Epithelial cell of prostate (primary cell): ENCODE data around the gene KCNAB1.
"Not testable (repeated sequence)": the region's sequence is repeated elsewhere in the genome, so short reads cannot be mapped to it uniquely, and the experiment has no call there.

ENCODE experiments used
- DNase-seq: peaks from one replicate; pipeline ENCODE4 v3.0.0-alpha.2; 2011; ENCODE audit warnings: low read depth, low spot score
- H3K27ac ChIP-seq: fragments of 450-650 bp; 2 replicates; pipeline ENCODE4 v1.5.1; 2017; ENCODE audit warnings: mild to moderate bottlenecking

KCNAB1 gene

DNA sequence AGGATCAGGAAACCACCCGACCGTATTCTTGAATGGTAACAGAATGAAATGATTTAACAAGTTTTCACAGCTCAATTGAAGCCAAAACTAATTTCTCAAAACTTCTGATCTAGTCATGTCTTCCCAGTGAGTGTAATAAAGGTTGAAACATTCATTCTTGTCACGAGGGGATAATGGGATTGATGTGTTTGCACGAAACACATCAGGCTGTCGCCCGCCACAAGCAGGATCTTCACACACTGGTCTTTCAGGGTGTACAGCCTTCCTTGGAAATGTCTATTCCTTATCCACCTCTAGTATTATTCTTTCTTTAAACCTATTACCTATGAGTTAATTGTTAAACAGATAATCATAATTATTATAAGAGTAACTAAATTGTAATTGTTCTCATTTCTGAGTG lies 94.3 kb downstream of the KCNAB1 start:
- DNase-seq = no peak
- H3K27ac ChIP-seq = no peak overlapping the region

DNA sequence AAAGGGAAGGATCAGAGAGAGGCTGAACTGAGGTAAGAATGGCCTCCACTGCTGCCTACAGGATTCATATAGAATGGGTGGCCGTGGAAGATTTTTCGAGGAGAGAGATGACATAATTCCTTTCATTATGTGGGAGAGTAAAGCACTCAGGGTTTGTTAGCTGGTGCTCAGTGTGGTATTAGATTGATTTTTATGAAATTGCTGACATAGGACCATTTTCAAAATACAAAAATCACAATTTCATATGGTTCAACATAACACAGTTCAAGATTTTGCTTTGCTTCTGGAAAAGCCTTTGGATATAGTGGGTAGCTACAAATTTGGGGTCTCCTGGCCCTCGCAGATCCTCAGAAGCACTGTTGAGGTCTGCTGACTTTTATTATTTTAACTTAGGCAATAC lies 95.4 kb downstream of the KCNAB1 start:
- DNase-seq = no peak
- H3K27ac ChIP-seq = no peak overlapping the region

DNA sequence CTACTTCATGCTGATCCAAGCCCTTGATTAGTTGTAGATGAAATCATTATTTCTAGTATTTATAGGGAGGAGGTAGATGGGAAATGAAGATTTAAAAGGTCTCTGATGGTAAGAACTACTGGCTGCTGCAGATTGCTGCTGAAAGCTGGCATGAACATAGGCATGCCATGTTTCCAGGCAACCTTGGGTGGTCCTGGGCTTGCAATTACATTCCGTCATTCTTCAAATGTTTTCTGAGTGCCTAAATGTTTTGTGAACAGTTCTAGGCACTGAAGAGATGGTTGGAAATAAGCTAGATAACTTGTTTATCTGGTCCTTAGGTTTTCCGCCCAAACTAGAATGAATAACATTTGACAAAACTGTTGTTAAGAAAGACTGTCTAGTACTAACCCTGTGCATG lies 95.8 kb downstream of the KCNAB1 start:
- H3K27ac ChIP-seq = no peak overlapping the region
- DNase-seq = no peak

DNA sequence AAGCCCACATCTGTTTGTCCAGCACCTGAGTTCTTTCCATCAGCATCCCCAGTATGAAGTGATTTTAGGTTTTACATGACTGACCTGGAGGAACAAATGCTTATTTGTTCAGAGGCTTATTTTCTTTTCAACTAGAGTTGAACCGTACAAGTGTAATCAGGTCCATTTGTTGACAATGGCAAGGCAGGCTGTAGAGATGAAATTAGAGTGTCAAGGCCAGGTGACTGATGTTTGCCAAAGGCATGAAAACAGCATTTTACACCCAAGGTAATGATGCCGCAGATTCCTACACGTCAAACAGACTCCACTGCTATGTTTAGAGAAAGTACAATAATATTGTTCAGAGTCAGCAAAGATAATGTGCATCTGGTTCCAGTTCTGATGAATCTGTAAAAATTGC lies 96.5 kb downstream of the KCNAB1 start:
- DNase-seq = no peak
- H3K27ac ChIP-seq = no peak overlapping the region

DNA sequence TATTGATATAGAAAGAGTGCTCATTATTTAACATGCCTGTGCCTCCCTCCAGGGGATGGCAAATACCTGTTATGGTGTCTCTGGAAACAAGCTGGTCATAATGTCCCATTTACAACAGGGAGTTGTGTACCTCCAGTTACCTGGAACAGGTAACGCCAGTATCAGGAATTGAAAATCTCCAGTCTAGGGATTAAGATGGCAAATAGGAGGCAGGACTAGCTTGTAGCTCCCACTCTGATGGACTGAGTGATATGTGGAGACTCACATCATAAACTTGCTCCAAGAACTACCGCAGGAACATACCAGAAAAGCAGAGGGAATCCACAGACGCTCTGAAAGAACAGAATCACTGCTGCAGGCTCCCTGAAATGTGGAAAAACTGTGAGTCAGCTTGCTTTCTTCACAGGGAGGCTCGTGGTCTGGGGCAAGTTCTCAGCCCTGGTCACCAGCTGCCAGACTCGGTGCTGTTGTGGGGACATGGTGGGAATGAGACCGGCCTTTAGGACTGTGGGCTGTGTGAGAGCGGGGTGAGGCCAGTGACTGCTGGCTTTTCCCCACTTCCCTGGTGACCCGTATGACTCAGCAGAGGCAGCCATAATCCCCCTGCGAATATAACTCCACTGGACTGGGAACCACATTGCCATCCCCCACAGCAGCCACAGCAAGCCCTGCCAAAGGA lies 97.4 kb downstream of the KCNAB1 start:
- peak overlapping the region; percentile 60 for H3K27ac ChIP-seq
- no peak for DNase-seq

DNA sequence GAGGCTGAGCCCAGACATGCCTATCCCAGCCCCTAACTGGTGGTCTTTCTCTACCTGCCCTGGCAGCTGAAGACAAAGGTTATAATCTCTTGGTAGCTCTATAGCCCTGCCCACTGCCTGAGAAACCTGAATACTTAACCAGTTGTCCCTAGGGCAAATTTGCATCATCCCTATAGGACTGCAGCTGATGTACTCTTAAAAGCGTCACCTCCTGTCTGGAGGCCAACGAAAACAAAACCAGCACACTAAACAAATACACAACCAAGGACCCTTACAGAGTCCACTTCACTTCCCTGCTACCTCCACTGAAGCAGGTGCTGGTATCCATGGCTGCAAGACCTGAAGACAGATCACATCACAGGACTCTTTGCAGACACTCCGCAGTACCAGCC lies 98.0 kb downstream of the KCNAB1 start:
- H3K27ac ChIP-seq = peak overlapping the region; percentile 60
- no peak for DNase-seq

DNA sequence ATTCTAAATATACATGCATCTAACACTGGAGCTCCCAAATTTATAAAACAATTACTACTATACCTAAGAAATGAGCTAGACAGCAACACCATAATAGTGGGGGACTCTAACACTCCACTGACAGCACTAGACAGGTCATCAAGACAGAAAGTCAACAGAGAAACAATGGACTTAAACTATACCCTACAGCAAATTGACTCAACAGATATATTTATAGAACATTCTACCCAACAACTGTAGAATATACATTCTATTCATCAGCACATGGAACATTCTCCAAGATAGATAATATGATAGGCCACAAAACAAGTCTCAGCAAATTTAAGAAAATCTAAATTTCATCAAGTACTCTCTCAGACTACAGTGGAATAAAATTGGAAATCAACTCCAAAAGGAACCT lies 102.0 kb downstream of the KCNAB1 start:
- not testable (repeated sequence) for DNase-seq, H3K27ac ChIP-seq

DNA sequence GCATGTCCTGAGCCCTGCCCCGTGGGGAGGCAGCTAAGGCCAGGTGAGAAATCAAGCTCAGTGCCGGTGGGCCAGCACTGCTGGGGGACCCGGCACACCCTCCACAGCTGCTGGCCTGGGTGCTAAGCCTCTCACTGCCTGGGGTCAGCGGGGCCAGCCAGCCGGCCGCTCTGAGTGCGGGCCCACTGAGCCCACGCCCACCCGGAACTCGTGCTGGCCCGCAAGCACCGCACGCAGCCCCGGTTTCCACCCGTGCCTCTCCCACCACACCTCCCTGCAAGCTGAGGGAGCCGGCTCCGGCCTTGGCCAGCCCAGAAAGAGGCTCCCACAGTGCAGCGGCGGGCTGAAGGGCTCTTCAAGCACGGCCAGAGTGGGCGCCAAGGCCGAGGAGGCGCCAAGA lies 103.7 kb downstream of the KCNAB1 start:
- DNase-seq, H3K27ac ChIP-seq: not testable (repeated sequence)

DNA sequence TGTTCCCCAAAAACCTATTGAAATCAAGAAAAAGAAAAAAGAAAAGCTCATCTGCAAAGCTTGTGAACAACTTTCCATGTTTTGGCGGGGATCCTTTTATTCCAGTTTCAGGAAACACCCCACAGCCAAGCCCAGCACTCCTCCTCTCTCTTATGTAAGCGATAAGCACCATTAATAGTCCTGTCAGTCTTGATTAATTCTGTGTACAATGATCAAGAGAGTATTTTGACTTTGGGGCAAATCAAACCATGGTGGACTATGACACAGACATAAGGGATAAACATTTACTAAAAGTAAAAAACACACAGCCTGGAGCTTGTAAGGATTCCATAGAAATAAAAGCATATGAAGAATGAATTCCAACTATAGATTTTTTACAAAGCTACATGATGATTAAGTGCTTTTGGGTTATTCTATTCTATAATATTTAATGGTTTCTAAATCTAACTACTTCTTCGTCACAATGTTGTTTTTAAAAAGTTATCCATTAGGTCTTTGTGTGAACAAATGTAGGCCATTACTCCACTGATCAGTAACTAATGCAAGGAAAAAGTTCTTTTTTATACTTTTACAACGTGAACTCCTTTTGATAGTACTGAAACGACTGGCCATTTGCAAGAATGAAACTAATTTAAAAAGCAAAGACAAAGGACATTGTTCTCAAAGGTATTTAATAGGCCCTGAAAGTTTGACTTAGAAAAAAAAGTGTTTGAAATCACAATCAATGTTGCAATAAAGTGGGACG lies 106.5 kb downstream of the KCNAB1 start:
- H3K27ac ChIP-seq = no peak overlapping the region
- no peak for DNase-seq

DNA sequence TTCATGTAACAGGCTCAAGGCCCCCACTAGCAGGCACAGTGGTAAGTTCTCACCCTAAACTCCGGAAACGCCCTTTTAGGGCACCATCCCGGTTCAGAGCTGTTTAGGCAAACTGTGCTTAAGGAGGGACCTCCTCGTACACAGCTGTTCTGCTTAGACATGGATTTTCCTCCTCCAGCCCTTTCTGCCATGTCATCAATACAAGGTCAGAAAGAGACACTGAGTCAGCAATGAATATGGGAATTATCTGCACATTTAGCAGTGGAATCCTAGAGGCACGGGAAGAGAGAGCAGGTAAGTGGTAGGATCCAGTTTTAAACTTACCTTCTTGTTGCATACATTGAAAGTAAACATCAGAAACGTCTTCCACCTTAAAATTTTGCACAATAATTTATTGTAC lies 107.3 kb downstream of the KCNAB1 start:
- no peak for DNase-seq
- H3K27ac ChIP-seq = no peak overlapping the region

DNA sequence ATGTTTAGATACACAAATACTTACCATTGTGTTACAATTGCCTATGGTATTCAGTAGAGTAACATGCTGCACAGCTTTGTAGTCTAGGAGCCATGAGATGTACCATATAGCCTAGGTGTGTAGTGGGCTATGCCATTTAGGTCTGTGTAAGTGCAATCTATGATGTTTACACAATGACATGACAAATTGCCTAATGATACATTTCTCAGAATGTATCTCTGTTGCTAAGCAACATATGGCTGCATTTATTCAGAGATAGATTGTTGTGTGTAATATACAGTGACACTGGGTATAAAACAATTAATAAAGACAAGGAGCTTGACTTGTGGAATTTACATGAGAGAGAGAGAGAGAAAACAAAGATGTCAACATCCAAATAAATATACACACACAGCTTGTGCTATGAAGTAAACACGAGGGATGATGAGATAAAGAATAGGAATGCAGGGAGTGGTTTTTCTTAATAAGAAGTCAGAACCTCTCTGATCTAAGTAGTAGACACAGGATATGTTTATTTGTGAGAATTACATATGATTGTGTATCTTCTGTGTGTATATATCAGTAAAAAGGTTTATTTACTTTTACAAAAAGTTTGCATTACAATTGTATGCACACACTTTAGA lies 110.0 kb downstream of the KCNAB1 start:
- DNase-seq = no peak
- H3K27ac ChIP-seq = peak overlapping the region; percentile 53

DNA sequence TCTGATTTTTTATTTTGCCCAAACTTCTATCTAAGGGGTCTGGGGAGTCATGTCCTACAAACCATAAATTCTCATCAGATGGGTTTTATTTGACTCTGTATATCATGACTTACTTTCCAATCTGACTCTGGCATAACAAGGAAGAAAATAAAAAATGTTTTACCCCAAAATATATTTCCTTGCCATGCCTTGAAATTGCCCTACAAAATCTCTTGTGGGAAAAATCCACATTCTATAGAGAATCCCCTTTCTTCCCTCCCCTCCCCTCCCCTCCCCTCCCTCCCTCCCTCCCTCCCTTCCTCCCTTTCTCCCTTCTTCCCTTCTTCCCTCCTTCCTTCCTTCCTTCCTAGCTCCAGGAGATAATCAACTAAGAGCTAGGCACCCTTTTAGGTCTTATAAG lies 110.8 kb downstream of the KCNAB1 start:
- not testable (repeated sequence) for DNase-seq
- peak overlapping the region; percentile 53 for H3K27ac ChIP-seq

DNA sequence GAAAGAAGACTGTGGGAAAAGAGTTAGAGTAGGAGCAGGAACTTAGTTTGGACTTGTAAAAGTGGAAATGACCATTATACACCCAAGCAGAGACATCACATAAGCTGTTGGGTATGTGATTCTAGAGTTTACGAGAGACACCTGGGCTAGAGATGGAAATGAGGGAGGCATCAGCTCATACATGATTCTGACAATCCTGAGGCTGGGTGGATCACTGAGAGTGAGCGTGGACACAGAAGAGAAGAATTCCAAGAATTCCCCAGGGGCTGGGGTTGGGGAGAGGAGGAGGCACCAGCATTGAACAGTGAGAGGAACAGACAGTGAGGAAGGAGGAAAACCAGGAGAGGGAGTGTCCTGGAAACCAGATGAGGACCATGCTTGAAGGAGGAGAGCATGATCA lies 113.5 kb downstream of the KCNAB1 start:
- H3K27ac ChIP-seq = peak overlapping the region; percentile 28
- DNase-seq = no peak

DNA sequence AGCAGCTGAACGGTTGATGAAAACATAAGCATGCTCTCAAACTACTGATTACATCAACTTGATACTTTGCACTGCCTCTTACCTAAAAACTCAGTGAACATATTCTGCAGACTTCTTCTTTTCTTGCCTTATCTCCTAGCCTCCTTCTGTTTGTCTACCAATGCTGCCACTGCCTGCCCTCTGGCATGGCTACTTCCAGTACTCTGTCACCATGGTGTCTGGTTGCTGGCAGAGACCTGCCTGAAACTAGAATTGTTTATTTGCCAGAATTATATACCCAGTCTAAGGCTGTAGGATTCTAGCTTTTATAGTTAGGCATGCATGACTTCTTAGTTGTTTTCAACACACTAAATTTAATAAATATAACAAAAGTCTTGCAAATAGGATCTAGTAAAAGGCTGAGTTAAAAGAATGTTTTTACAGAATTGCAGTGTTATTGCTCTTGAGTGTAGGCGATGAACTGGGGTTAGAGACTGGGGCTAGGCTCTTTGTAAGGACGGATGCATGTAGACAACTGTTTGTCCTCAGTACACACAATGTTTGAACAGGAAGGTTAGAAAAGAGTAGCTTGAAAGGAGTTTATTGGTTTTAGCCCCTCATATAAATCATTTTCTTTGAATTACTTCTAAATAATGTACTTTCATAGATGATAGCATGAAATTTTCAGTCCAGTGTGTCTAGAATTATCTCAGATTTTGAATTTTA lies 116.3 kb downstream of the KCNAB1 start:
- no peak for DNase-seq
- no peak overlapping the region for H3K27ac ChIP-seq

DNA sequence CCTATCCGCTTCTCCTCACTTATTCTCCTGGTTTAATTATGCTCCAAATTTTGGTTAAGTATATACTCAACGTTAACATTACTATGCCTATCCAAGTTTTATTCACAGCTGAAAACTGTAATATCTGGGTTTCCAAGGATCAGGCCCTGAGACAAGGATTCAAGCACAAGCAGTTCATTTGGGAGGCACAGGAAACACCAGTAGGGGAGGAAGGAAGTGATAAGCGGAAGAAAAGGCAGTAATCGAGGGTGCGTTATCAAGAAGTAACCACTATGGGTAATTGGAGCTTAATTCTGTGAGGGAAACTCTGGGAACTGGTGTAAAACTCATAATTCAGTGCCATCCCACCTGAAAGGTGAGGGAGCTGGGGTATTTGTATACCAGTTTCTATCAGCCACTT lies 120.3 kb downstream of the KCNAB1 start:
- no peak for DNase-seq
- H3K27ac ChIP-seq = no peak overlapping the region

DNA sequence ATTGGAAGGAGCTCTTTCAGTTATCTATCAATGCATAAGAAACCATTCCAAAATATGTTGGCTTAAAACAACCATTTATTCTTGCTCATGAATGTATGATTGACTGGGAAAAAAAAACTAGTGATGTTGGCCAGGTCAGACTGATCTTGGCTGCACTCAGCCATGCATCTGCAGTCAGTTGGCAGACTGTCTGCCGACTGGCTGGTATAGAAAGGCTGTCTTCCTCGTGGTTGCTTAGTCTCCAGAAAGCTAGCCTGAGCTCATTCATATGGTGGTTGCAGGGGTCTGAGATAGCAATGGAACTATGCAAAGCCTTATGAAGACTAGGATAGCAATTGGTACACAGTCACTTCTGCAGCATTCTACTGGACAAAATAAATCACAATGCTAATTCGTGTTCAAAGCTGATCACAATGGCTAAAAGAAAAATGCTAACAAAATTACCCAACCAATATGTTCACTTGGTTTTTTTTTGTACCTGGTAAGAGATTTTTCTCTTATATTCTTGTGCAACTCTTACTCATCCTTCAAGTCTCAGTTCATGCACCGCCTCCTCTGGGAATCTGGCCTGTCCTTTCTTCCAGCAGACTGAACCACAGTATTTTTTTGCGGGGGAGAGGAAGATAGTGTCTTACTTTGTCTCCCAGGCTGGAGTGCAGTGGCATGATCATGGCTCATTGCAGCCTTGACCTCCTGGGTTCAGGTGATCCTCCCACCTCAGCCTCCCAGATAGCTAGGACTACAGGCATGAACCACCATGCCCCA lies 126.8 kb downstream of the KCNAB1 start:
- no peak for DNase-seq

DNA sequence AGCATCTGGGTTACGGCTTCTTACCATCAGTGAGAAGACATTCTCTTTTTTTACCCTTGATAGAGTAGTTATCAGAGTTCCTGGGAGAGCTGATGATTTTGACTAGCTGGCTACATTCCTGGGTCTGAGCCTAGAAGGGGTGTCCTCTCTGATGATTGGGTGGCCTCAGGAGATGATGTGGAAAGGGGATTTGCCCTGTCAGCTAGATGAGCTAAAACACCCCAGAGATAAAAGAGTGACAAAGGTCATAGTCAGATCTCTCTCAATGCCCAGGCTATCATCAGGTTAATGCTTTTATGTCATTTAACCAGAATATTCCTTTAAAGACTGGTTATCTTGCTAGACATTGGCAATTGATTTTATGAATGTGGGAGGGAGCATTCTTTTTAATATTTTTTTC lies 130.2 kb downstream of the KCNAB1 start:
- no peak overlapping the region for H3K27ac ChIP-seq
- DNase-seq = no peak

More for the DNA sequence above, 126.8 kb downstream of the KCNAB1 start:
- H3K27ac ChIP-seq = no peak overlapping the region

DNA sequence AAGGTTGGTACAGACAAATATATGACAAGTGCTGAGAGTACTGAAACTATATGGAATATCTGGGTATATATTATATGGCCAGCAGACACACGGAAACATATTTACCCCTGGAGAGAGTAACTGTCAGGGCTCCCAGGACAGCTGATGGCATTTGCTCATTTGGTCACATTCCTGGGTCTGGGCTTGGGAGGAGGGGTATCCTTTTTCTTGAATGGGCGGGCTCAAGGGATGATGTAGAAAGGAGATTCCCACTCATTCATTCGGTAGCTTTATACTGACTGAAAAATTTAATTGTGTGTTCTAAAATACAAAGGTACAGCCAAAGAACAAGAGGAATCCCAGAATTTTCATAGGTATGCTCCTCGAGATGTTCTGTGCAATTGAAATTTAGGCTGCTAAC lies 131.0 kb downstream of the KCNAB1 start:
- DNase-seq = no peak
- H3K27ac ChIP-seq = no peak overlapping the region

DNA sequence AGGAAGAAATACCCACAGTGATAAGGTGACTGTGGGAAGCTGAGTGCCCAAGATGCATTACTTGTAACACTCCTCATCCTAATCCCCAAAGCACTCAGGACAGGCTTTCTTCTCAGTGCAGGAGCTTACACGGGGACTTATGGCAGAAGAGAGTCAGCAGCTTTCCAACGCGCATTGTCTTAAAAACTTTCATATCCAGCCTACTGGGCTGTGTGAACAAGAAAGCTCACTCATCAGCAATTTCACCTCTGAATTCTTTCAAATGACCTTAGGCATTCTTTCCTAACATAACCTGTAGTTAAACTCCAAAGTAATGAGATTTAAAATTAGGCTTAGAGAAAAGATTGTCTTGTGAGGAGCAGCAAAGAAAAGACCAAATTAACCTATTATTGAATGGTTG lies 132.3 kb downstream of the KCNAB1 start:
- no peak overlapping the region for H3K27ac ChIP-seq
- DNase-seq = no peak

DNA sequence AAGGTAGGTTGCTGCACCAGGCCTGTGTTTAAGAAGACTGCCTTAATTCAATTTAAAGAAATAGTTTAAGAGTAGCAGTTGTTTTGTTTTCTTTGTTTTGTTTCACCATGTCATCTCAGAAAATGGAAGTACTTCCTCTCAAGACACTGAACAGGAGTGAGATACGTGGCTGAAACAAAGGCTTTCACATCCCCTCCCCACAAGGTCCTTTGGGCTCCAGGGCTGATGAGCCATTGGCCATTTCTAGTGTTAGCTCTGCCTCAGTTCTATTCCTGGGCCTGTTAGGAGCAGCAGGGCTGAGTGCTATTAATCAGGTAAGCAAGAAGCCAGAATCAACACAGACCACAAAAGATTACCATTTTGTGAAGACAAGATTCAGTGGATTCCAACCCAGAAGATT lies 132.8 kb downstream of the KCNAB1 start:
- H3K27ac ChIP-seq = no peak overlapping the region
- no peak for DNase-seq
